D721Med (cell line): ENCODE data around the gene PEAK1.

Experiments used
- DNase-seq: peaks from one replicate; pipeline ENCODE4 v3.0.0; 2011; ENCODE audit warnings: low spot score; ENCODE audit not compliant: insufficient read length
- FAIRE-seq: peaks from 2 replicates; lab custom pipeline; 2011; peaks lifted over from hg19 to GRCh38; lab: Jason Lieb, UNC
- TF ChIP-seq, protein P1 (sequence below): IDR thresholded peaks from 2 replicates; pipeline ENCODE4 v1.5.1; 2012; ENCODE audit warnings: mild to moderate bottlenecking, control low read depth; ENCODE audit not compliant: insufficient read depth; ENCODE audit errors: missing control alignments

The PEAK1 gene

DNA sequence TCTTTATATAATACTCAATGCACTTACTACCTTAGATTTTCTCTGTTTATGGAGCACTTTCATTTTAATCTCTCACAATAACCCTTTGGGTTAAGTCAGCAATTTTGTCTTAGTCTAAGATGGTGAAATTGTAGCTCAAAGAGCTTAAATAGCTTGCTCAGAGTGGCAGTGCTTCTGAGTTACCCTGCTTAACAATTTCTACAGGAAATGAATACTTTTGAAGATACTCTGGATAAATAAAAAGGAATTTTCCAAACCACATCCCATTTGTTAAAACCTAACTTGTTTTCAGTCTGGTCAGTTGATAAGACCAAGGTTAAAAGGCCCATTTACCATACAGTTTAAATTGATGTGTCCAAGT, 38.0 kb upstream of the PEAK1 start:
- TF ChIP-seq, protein P1, sequence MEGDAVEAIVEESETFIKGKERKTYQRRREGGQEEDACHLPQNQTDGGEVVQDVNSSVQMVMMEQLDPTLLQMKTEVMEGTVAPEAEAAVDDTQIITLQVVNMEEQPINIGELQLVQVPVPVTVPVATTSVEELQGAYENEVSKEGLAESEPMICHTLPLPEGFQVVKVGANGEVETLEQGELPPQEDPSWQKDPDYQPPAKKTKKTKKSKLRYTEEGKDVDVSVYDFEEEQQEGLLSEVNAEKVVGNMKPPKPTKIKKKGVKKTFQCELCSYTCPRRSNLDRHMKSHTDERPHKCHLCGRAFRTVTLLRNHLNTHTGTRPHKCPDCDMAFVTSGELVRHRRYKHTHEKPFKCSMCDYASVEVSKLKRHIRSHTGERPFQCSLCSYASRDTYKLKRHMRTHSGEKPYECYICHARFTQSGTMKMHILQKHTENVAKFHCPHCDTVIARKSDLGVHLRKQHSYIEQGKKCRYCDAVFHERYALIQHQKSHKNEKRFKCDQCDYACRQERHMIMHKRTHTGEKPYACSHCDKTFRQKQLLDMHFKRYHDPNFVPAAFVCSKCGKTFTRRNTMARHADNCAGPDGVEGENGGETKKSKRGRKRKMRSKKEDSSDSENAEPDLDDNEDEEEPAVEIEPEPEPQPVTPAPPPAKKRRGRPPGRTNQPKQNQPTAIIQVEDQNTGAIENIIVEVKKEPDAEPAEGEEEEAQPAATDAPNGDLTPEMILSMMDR = no peak
- FAIRE-seq (no peak), DNase-seq (no peak)

DNA sequence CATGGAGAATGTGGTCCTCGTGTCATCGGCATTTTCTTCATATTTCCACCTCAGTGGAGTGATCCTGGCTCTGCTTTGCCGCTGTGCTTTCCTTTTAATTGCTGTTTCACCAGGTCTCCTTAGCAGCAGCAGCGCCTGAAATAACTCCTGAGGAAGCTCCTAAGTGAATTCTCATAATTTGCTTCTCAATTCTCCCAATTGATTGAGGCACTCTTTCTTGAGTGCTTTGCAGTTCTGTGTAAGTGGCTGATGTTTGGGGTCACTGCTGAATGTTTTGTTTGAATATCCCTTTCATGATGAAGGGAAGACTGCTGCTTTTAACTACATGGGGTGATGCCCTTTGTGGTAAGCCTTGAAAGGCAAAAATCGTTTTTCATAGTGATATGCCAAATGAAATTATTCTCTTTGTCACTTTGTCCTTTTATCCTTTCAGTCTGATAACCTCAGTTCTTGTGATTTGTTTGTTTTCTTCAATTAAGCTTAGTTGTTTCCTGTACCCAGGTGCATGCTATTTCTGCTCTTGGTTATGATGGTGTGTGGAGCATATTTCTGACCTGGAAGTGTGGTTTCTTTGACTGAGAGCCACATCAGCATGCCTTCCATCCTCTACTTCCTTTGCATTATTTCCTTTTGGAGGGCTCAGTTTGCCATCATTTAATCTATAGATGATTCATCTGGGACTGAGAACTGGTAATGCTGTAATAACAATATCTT, 37.4 kb upstream of the PEAK1 start:
- FAIRE-seq (no peak), DNase-seq (no peak)

DNA sequence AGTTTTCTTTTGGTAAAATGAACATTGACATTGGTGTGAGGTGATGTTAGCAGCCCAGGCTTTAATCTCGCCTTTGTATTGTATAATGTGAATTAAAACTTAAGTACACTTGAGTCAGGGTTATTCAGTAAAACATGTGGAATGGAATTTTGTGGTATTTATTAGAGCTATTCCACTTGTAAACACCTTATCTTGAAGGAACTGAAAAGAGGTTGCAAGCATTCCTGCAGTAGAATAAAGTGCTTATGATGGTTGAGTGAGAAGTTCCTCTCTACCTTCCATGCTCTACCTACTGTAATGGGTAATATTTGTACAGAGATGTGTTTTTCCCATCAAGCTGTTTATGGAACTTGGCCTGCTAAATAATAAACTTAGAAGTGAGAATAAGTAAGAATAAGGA, 36.8 kb upstream of the PEAK1 start:
- TF ChIP-seq, protein P1 = no peak
- DNase-seq = no peak
- FAIRE-seq = no peak

More for the DNA sequence above, 37.4 kb upstream of the PEAK1 start:
- TF ChIP-seq, protein P1 = no peak

DNA sequence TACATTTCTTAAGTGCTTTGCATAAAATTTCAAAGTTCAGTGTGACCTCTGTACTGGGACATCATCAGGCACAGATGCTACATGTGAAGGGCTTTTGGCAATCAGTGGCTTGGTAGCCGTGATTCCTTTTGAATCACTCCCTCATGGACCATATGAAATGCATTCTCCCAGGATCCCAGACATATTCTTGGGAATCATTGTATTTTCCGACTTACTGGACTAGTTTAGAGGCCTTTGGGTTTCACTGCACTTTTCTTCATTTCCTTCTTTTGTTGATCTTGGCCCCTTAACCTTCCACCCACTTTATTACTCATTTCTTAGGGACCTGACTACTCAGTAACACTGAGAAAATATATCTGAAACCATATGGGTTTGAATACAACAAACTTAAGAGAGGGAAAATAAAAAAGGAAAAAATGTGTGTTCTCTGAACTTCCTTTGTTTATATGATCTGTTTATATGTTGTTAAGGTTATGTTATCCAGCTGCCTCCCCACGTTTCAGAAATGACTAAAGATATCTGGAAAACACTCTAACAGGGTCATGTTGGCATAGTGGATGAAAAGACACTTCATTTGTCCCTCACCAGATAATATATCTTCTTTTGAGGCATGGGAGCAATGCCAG, 35.9 kb upstream of the PEAK1 start:
- TF ChIP-seq, protein P1 = no peak
- no peak for DNase-seq
- FAIRE-seq = no peak

DNA sequence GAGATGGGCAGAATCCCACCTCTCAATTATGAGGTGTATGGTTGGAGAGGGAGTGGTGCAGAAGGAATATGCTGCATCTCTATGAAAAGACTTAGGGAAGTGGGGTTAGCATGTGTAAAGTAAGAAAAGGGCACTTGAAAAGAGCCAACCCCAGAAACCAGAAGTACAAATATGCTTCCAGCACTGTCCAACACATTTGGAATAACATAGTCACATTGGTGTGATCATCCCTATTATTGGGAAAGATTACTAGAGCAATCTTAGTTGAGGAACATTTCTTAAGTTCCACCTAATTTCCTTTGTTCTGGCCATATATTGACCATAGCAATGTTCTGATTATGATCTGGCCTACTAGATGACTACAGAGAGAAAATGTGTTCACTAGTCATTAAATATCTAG, 35.0 kb upstream of the PEAK1 start:
- DNase-seq (no peak), FAIRE-seq (no peak)
- TF ChIP-seq, protein P1 = no peak

DNA sequence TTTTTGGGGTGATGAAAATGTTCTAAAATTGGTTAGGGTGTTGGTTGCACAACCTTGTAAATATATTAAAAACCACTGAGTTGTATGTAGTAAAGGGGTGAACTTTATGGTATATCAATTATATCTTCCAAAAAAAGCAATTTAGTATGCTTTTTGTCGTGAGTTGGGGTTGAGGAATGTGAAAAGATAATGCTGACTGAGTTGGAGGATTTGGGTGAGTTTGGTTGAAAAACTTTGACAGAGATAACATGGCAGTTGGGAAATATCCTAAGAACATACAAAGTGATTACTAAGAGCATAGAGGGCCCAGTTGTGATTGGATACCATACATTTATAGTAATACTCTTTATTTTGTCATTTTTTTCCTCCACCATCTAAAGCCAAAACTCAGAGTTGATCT, 34.4 kb upstream of the PEAK1 start:
- TF ChIP-seq, protein P1 = no peak
- DNase-seq = no peak
- no peak for FAIRE-seq

DNA sequence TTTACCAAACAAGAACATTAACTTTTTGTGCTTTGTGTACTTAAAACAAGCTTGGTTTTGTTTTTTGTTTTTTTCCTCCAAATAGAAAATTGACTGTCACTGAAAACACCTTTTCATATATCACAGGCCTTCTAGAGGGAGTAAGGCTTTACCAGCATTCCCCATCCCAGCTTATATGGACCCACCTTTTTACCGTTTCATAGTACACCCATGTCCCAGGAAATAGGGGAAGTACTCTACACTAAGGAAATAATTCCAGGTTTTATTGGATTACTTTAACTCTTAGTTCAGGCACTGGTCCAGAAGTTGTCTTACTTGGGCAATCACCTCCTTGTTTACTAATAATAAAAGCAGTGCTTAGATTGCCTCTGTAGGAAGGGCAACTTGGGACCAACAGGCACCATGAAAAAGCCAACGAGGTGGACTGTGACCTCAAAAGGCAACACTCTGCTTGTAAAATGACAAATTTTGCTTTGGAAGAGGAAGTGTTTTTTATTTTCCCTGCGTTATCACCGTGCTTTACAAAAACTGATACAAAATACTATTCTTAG, 27.0 kb upstream of the PEAK1 start:
- no peak for DNase-seq
- no peak for FAIRE-seq

More for the DNA sequence above, 27.0 kb upstream of the PEAK1 start:
- TF ChIP-seq, protein P1 = no peak
